ENCODE data around the gene CCDC174.
A peak's percentile ranks its signal among the peaks of the same experiment; 100 is the strongest.
"Not testable (repeated sequence)": the region's sequence is repeated elsewhere in the genome, so short reads cannot be mapped to it uniquely, and the experiment has no call there.

CCDC174 gene

GRCh38 chr3:14651440-14652251 lies at the start of gene CCDC174:
Gene CCDC174, plus strand, starts transcription at chr3:14651762. Its CDS starts 75 bp downstream, at chr3:14651837.
- DNase-seq (ENCODE audit: low spot score), result peak; percentile 98

DNA sequence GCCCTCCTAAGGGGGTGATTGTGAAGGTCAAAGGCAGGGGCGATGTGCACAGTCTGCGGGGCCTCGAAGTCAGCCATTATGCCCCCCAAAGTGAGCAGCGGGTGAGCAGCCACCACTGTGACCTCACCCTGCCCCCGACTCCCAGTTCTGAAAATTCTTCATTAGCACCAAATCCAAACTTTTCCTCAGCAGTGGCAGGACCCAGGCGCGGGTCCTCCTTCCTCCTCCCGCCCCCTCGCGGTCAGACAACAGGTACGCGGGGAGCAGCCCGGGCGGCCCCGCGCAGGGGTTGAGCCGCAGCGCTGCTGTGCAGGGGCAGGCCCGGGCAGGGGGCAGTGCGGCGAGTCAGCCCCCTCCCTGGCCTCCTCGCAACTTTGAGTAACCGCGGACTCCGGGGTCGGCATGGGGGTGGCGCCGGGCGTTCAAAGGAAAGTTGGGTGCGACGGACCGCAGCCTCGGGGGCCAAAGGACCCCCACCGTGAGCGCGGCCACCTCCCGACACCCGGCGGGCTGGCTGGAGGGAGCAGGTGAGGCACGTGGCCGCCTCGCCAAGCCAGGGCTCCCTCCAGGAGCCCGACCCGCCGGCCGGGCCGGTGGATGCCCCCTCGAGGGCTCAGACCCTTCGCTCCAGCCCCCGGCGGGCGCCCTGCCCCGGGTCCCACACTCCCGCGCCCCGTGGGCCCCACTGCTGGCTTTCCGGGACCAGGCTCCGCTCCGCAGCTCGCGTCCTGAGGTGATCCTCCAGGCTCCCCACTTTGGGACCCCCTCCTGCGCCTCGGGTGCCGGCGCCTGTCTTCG lies 49.4 kb upstream of the CCDC174 start:
- no peak for DNase-seq (ENCODE audit: low spot score)

DNA sequence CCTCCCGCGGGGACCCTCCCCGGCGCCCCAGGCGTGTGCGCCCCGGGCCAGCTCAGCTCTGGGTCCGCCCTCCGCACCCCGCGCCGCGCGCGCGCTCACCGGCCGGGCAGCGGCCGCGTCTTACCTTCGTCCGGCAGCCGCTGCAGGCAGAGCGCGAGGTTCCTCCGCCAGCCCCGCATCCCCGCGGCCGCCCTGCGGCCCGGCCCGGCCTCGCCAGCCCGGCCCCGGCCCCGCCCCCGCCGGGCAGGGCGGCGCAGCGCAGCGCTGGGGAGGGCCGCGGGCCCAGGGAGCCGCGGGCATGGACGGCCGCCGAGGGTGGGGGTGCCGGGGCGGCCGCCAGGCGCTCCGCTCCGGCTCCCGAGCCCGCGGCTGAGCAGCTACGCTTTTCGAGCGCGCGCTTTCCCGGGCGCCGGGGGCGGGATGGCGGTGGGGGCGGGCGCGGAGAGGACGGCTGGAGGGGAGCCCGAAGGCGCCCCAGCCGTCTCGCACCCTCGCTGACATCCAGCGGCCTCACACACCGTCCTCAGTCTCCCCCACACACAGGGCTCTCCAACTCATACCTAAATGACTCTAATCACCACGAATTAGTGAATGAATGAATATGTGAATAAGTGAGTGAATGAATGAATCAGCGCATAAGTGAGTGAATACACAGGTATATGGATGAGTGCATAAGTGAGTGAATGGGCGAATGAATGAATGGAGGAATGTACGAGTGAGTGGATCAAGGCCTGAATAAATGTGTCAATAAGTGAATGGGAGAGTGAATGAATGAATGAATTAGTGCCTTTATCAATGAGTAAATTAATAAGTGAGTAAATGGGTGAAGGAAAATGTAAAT lies 48.5 kb upstream of the CCDC174 start:
- no peak for DNase-seq (ENCODE audit: low spot score)

GRCh38 chr3:14605067-14605466 lies 46.5 kb upstream of the CCDC174 start:
- no peak for DNase-seq (ENCODE audit: low spot score)

DNA sequence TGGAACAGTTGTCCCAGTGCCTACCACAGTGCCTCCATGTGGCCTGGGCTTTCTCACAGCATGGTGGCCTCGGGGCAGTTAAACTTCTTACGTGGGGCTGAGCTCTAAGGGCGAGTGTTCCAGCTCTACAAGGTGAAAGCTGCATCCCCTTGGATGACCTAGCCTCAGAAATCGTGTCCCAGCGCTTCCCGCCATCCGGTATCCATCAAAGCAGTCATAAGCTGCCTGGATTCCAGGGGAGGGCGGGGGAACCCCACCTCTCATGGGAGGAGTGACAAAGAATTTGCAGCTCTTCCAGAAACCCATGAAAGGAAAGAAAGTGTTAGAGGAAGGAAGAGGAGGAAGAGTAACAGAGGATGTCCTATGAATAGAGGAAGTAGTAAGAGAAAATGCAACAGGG lies 45.8 kb upstream of the CCDC174 start:
- DNase-seq (ENCODE audit: low spot score), result no peak

- DNase-seq (ENCODE audit: low spot score), result no peak
Observed at GRCh38 chr3:14606669-14607339, 44.8 kb upstream of the CCDC174 start.

DNA sequence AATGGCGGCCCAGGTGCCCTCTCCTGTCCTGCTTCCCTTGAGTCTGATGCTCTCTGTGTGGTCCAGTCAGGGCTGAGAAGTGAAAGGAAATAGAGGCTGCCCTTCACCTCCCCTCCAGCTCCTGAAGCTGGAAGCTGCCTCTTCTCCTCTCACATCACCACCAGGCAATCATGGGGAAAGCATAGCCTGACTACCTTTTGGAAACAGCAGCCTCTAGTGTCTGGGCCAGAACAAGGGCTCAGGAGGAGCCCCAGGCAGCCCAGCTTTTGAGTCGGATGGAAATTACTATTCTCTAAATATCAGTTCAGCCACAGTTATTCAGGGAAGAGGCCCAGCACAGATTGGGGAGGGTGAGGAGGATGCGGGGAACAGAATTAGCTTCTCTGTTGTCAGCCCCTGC lies 43.3 kb upstream of the CCDC174 start:
- DNase-seq (ENCODE audit: low spot score), result no peak

GRCh38 chr3:14609058-14609457 lies 42.5 kb upstream of the CCDC174 start:
- DNase-seq (ENCODE audit: low spot score), result not testable (repeated sequence)

DNA sequence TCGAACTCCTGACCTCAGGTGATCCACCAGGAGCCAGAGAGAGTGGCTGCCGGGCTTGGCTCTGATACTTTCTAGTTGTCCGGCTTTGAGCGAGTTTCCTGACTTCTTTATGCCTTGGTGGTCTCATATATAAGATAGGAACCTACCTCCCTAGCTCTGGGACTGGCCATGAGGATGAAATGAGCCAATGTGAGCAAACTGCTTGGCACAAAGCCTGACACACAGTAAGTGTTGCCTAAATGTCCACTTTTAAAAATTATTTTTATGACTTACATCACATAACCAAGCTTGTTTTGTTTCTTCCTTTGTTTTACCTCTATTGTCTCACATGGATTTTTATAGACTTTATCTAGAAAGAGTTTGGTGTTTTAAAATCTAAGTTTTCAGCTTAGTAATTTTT lies 42.1 kb upstream of the CCDC174 start:
- no peak for DNase-seq (ENCODE audit: low spot score)

DNA sequence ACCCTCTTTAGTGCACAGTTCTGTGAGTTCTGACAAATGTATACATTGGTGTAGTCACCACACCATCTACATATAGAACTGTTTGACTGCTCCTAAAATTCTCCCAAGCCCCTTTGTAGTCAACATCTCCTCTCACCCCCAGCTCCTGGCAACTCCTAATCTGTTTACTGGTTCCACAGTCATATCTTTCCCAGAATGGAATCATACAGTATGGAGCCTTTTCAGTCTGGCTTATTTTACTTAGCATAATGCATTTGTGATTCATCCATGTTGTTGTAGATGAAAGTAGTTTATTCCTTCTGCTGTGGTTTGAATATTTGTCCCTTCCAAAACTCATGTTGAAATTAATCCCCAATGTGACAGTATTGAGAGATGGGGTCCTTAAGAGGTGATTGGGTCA lies 41.6 kb upstream of the CCDC174 start:
- DNase-seq (ENCODE audit: low spot score), result no peak

- no peak for DNase-seq (ENCODE audit: low spot score)
Observed at GRCh38 chr3:14614189-14614588, 37.4 kb upstream of the CCDC174 start.

DNA sequence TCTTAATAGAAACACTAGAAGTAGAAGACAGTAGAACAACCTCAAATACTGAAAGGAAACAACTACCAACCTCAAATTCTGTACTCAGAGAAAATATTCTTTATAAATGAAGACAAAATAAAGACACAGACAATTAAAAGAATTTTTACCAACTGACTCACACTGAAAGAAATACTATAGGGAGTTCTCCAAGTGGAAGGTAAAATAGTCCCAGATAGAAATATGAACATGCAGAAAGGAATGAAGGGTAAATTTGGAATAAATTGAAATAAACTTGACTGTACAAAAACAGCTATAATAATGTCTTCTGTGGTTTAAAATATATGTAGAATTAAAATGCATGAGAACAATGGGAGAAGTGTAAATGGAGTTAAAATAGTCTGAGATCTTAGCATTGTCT lies 36.7 kb upstream of the CCDC174 start:
- DNase-seq (ENCODE audit: low spot score), result no peak

GRCh38 chr3:14616606-14617507 lies 34.7 kb upstream of the CCDC174 start:
- no peak for DNase-seq (ENCODE audit: low spot score)

- DNase-seq (ENCODE audit: low spot score), result no peak
Observed at GRCh38 chr3:14617508-14618023, 34.0 kb upstream of the CCDC174 start.

- DNase-seq (ENCODE audit: low spot score), result no peak
Observed at GRCh38 chr3:14619605-14620004, 32.0 kb upstream of the CCDC174 start.

- no peak for DNase-seq (ENCODE audit: low spot score)
Observed at GRCh38 chr3:14620512-14620911, 31.1 kb upstream of the CCDC174 start.

DNA sequence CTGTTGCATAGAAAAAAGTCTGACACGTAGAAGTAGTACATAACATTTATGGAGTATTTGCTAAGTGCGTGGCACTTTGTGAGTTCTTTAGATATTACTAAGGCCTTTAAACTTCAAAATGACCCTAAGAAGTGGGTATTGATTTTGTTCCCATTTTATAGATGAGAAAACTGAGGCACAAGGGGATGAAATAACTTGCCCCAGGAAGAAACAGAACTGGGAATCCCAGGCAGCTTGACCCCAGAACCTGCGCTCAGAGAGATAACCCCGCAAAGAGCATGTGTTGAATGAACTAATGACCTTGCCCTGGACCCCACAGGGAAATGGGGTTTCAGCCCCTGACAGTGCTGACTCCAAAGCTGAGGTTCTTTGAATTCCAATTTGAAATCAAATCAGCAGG lies 30.5 kb upstream of the CCDC174 start:
- no peak for DNase-seq (ENCODE audit: low spot score)

- no peak for DNase-seq (ENCODE audit: low spot score)
Observed at GRCh38 chr3:14622368-14622767, 29.2 kb upstream of the CCDC174 start.

- DNase-seq (ENCODE audit: low spot score), result no peak
Observed at GRCh38 chr3:14623569-14624051, 28.0 kb upstream of the CCDC174 start.

DNA sequence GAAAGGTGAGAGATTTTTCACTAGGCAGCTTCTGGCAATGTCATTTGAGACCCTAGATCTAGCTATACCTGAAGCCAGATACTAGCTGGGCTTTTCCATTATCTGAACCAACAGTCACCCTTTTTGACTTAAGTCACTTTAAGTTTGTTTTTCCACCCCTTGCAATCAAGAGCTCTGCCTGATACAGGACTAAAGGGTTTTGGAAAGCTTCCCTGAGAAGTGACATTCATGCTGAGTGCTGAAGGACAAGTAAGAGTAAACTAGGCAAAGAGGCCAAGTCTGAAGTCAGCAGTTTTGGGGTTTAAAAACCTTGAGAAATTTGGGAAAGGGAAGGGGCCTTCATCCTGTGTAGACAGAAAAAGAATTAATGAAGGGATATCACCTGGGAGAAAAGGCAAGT lies 27.1 kb upstream of the CCDC174 start:
- DNase-seq (ENCODE audit: low spot score), result no peak

Measured in CD4-positive, alpha-beta T cell treated with Interleukin-15 for 4 hours (primary cell).